HG02610 (cell line): ENCODE results near the gene ZNF519.
A peak's percentile ranks its signal among the peaks of the same experiment; 100 is the strongest.
"Not testable (repeated sequence)": the region's sequence is repeated elsewhere in the genome, so short reads cannot be mapped to it uniquely, and the experiment has no call there.

Experiments
- ATAC-seq: cut with Tn5 transposase; IDR thresholded peaks from one replicate; pipeline ENCODE4 v1.9.1; 2021; ENCODE audit warnings: mild to moderate bottlenecking, moderate library complexity; ENCODE audit not compliant: unreplicated experiment

Gene ZNF519

GRCh38 chr18:14147935-14148865 is 16.0 kb upstream of the ZNF519 start:
- ATAC-seq = not testable (repeated sequence)

- ATAC-seq = not testable (repeated sequence)
Measured at GRCh38 chr18:14146771-14147170, 14.5 kb upstream of the ZNF519 start.

GRCh38 chr18:14145581-14146338 is 13.5 kb upstream of the ZNF519 start:
- ATAC-seq = not testable (repeated sequence)

GRCh38 chr18:14145021-14145420 is 12.8 kb upstream of the ZNF519 start:
- not testable (repeated sequence) for ATAC-seq

GRCh38 chr18:14144628-14144895 is 12.3 kb upstream of the ZNF519 start:
- no peak for ATAC-seq

GRCh38 chr18:14143871-14144627 is 11.8 kb upstream of the ZNF519 start:
- ATAC-seq = not testable (repeated sequence)

- ATAC-seq = not testable (repeated sequence)
Measured at GRCh38 chr18:14143396-14143795, 11.2 kb upstream of the ZNF519 start.

- not testable (repeated sequence) for ATAC-seq
Measured at GRCh38 chr18:14142177-14142576, 9.9 kb upstream of the ZNF519 start.

GRCh38 chr18:14139583-14139982 is 7.3 kb upstream of the ZNF519 start:
- not testable (repeated sequence) for ATAC-seq

- ATAC-seq = not testable (repeated sequence)
Measured at GRCh38 chr18:14137971-14138370, 5.7 kb upstream of the ZNF519 start.

GRCh38 chr18:14131696-14132270 is 452 bp downstream of the ZNF519 start:
- peak; percentile 3 for ATAC-seq

- not testable (repeated sequence) for ATAC-seq
Measured at GRCh38 chr18:14130804-14131203, 1.4 kb downstream of the ZNF519 start.

GRCh38 chr18:14124689-14125088 is 7.5 kb downstream of the ZNF519 start:
- ATAC-seq = no peak

- ATAC-seq = no peak
Measured at GRCh38 chr18:14122097-14122496, 10.1 kb downstream of the ZNF519 start.

- ATAC-seq = no peak
Measured at GRCh38 chr18:14120926-14121325, 11.3 kb downstream of the ZNF519 start.

- no peak for ATAC-seq
Measured at GRCh38 chr18:14117606-14118005, 14.6 kb downstream of the ZNF519 start.

- no peak for ATAC-seq
Measured at GRCh38 chr18:14106906-14107305, 25.3 kb downstream of the ZNF519 start.

- no peak for ATAC-seq
Measured at GRCh38 chr18:14104906-14105748, 27.1 kb downstream of the ZNF519 start.

GRCh38 chr18:14104201-14104600 is 28.0 kb downstream of the ZNF519 start:
- ATAC-seq = no peak
